M059J (cell line): ENCODE data around the gene ATP5MC3. TPM values are rescaled to one million over a fixed set of nuclear protein-coding genes. Genes with fewer than 3 reads are reported as not detected.

Experiments used
- DNase-seq: peaks from one replicate; pipeline ENCODE4 v3.0.0-alpha.2; 2012; ENCODE audit warnings: low read depth
- total RNA-seq: library from RNA; depleted of rRNA; stranded (reverse); fragments of >200 nt; shearing (Covaris generic); gene quantifications from 2 replicates; pipeline ENCODE4 v1.2.3, GENCODE V29; 2014

ATP5MC3 gene
- total RNA-seq, 1 experiment from 2014 or later, result 224 TPM

- peak; percentile 99 for DNase-seq
These were observed 13.5 kb downstream of the ATP5MC3 start, which contains the start of gene ATF2 for GRCh38 chr2:175167792-175168563. ATF2 (minus strand) TSS chr2:175168203; CDS start chr2:175136443, 31,760 bp downstream.

DNA sequence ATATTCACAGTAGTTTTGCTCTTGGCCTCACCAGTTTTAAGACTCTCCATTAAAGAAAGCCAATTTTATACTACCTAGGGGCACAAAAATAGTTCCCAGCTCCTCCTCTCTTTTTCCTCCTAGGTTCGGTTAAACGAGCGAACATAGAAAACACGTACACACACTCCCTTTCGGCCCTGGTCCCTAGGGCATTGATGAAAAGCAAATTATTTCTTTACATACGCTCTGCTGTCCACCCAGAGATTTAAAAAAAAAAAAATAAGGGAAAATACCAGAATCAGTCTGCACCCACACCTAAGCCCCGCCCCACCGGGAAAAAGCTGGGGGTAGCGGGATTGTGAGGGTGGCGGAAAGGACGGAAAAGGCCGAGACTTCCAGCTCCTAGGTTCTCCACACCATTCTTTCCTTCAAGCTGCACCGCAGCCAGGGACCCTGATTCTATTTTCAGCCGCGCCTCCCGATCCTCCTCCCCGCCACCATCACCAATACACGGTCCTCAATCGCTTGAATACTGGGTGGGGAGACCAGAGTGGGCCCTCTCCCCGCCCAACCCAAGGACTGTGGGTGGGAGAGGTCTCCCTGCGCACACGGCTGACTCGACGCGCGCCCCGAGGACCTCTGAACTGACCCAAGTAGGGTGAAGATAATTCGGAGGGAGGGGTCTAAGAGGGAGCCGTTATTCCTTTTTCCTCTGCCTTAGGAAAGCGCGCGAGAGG is 14.3 kb downstream of the ATP5MC3 start:
- peak; percentile 59 for DNase-seq

- no peak for DNase-seq
These were observed 15.2 kb downstream of the ATP5MC3 start for GRCh38 chr2:175166216-175166824.

DNA sequence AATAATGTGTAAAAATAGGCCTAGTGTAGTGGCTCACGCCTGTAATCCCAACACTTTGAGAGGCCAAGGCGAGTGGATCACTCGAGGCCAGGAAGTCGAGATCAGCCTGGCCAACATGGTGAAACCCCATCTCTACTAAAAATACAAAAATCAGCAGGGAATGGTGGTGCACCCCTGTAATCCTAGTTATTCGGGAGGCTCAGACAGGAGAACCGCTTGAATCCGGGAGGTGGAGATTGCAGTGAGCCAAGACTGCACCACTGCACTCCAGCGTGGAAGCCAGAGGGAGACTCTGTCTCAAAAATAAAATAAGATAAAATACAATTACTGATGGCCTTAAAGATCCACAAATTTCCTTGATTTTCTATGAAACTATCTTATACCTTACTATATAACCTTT is 17.3 kb downstream of the ATP5MC3 start:
- DNase-seq, result no peak

GRCh38 chr2:175158894-175159293 is 22.6 kb downstream of the ATP5MC3 start:
- DNase-seq, result no peak

GRCh38 chr2:175156534-175156933 is 25.0 kb downstream of the ATP5MC3 start:
- DNase-seq, result peak; percentile 22

- peak; percentile 81 for DNase-seq
These were observed 26.8 kb downstream of the ATP5MC3 start for GRCh38 chr2:175154661-175155082.

DNA sequence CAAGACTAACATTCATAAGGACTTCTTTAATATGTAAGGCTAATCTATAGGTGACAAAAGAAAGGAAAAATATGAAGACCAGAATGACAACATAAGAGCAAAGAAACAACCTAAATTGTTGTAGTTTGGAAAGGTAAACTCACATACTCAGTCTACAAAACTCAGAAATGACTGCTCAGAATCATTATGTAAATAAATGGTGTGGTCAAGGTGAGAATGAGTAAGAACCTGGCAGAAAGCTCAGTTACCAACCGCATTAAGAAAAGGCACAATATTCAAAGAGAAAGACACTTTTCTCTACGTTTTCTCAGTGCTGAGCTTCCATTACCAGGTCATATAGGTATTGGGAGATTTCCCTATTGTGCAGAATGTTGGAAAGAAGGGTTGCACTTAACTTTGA is 29.3 kb downstream of the ATP5MC3 start:
- DNase-seq, result peak; percentile 26

DNA sequence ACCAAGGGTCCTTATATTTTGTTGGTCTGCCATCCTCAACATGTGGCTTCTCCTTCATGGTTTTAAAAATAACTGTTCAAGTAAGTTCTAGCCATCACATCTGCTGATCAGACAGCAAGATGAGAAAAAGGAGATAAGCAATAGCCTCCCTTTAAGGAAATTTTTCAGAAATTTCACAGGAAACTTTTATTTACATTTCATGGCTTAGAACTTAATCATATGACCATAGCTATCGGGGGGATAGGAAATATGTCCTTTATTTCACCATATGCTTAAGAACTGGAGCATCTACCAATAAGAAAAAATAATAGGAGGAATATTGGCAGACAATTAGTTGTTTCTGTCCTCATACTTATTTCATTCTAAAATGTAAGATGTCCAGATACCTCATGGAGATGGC is 29.7 kb downstream of the ATP5MC3 start:
- no peak for DNase-seq

GRCh38 chr2:175147186-175147585 is 34.3 kb downstream of the ATP5MC3 start:
- DNase-seq, result no peak

GRCh38 chr2:175143678-175144077 is 37.8 kb downstream of the ATP5MC3 start:
- DNase-seq, result no peak

- DNase-seq, result no peak
These were observed 38.3 kb downstream of the ATP5MC3 start for GRCh38 chr2:175143191-175143590.

- DNase-seq, result no peak
These were observed 41.2 kb downstream of the ATP5MC3 start for GRCh38 chr2:175140332-175140731.

DNA sequence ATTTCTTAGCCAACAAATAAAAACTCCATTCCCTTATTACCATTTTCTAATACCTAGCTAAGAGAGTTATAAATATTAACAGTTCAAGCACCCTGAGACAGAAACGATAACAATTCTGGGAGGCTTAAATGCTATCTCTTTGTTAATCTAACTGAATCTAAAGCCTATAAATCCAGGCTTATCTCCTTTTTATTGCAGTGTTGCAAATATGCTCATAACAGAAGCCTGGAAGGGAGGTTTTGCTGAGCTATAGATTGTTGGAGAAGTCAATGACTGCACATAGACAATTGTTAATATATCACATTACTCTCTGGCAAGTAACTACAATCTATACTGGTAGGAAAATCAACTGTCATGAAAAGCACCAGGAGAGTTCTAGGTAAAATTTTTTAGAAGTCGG is 43.7 kb downstream of the ATP5MC3 start:
- no peak for DNase-seq

- DNase-seq, result no peak
These were observed 44.9 kb downstream of the ATP5MC3 start for GRCh38 chr2:175136334-175137215.

DNA sequence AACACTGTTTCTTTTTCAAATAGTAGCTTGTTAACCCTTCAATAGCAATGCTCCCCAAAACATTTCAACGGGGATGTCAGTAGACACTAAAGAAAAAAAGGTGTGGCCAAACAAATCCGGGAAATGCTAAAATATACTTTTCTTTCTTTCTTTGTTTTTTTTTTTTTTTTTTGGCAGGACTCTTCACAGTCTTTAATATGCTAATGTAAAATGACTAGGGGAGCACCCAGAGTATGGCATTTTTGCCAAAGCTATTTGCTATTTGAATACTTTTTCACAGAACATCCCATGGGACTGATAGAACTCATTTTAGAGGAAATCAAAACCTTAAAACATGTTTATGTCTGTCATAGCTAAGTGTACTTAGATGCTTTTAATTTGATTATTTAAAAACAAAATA is 45.6 kb downstream of the ATP5MC3 start:
- no peak for DNase-seq

DNA sequence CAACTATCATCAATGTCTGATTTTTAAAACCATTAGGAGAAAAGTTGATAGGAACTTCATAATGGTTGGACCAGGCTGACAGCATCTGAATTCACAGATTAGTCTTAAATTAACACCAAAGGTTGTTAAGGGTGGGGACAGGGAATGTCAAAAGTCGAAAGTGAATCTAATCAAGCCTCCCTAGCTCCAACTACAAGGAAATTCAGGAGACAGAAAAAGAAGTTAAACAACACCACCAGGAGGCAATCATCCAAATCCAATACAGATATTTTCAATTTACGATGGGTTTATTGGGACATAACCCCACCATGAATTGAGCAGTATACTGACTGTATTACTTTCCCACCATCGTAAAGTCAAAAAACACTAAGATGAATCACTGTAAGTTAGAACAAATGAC is 46.3 kb downstream of the ATP5MC3 start:
- DNase-seq, result no peak

- no peak for DNase-seq
These were observed 50.3 kb downstream of the ATP5MC3 start for GRCh38 chr2:175131252-175131651.

DNA sequence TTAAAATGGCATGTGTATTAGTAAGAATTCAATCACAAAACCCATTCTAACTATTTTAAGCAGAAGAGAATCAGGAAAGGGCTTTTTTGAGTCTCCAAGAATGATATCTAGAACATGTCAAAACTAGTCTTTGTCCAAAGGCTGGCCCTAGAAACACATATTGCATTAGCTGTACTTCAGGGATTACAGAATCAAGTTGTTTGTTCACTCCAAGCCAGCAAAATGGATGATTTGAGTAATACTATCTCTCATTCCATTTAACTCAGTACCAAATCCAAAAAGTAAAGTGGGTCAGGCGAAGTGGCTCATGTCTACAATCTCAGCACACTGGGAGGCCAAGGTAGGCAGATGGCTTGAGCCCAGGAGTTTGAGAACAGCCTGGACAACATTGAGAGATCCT is 54.8 kb downstream of the ATP5MC3 start:
- DNase-seq, result no peak
